Measurements from ENCODE around the gene PTPRN2. TPM values are rescaled to one million over a fixed set of nuclear protein-coding genes. Genes with fewer than 3 reads are reported as not detected.

Gene PTPRN2
- total RNA-seq, 1 experiment from 2014 or later = 2.1 TPM

DNA sequence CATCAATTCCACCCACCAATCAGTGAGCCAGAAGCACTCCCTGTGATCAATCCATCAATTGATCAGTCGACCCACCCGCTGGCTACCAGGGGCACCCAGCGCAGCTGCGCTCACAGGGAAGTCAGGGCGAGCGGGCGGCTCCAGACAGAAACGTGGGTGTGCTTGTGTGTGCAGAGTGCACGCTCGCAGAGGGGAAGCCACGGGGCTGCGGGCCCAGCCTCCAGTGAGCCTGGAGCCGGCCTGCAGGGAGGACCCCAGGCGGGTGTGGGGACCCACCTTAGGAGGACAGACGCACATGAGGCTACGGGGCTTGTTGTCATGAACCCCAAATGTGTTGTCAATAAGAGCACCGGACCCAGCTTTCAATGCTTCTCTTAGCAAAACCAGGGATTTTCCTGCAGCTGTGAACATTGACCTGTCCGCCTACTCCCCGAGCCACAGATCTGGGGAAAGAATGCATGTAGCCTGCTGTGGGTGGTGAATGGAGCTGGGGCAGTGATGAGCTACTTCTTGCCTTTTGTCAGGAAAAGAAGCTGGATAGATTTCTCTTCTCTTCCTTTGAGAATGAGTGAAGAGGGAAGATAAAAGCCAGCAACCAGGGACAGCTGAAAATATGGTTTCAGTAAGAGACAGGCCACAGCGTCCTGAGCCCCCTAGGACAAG is 753.0 kb downstream of the PTPRN2 start:
- Histone ChIP-seq H3K79me2 (ENCODE audit: insufficient read depth, low read length) (no peaks in the 10 kb centered on the region), H3K9me3 (ENCODE audit: control insufficient read depth in 1 of 2, insufficient read depth in 1 of 2, low read depth in 1 of 2, low read length in 2 of 2) (peaks cover 0 to 4% of the 10 kb centered on the region in 2 experiments; a peak in 1 of 4 replicates), H3K4me1 (ENCODE audit: control insufficient read depth in 1 of 2, insufficient read depth in 2 of 2, low read length in 2 of 2) (no peaks in the 10 kb centered on the region), H3K36me3 (ENCODE audit: control insufficient read depth in 1 of 2, insufficient read depth in 2 of 2, low read length in 2 of 2) (no peaks in the 10 kb centered on the region), H4K20me1 (ENCODE audit: insufficient read depth) (no peaks in the 10 kb centered on the region), H3K27me3 (ENCODE audit: insufficient read depth, low read length) (peaks cover 17% of the 10 kb centered on the region), H3K9me2 (ENCODE audit: insufficient read depth) (no peaks in the 10 kb centered on the region), H2AFZ (ENCODE audit: low read depth, low read length, poor library complexity, severe bottlenecking) (no peak overlapping the region), H3K9ac (ENCODE audit: low read length) (no peak overlapping the region), H3K4me3 (replicated peaks in 1 of 2; ENCODE audit: low read depth in 1 of 2, low read length in 2 of 2) (no peak overlapping the region), H3K27ac (ENCODE audit: low read depth, low read length) (no peak overlapping the region), H3K4me2 (ENCODE audit: low read length) (no peak overlapping the region)
- ChIA-PET CTCF (no interaction called here), RAD21 (ENCODE audit: low non-redundant PET in 1 of 2, low total read pairs in 2 of 2, uncharacterized antibody in 2 of 2, unreplicated experiment in 2 of 2) (no interaction called here), POLR2A (no interaction called here)
- TF ChIP-seq YY1 (IDR thresholded peaks at IDR 0.05; ENCODE audit: extremely low read depth, insufficient replicate concordance, low read depth, low read length) = no peak
- ATAC-seq (no peak), DNase-seq (ENCODE audit: low read depth, low spot score) (no peak)
- no TSS peak for BruUV-seq (replicated peaks)
- intact Hi-C loops (cut with micrococcal nuclease) = no loop called here

DNA sequence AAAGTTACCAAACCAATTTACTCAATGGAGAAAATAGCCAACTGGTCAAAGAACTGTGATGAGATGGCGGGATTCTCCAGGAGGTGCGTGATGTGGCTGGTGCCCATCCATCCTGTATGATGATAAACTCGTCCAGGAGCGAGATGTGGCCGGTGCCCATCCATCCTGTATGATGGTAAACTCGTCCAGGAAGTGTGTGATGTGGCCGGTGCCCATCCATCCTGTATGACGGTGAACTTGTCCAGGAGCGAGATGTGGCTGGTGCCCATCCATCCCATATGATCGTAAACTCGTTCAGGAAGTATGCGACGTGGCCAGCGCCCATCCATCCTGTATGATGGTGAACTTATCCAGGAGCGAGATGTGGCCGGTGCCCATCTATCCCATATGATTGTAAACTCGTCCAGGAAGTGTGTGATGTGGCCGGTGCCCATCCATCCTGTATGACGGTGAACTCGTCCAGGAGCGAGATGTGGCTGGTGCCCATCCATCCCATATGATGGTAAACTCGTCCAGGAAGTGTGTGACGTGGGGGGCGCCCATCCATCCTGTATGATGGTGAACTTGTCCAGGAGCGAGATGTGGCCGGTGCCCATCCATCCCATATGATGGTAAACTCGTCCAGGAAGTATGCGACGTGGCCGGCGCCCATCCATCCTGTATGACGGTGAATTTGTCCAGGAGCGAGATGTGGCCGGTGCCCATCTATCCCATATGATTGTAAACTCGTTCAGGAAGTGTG is 754.6 kb downstream of the PTPRN2 start:
- ChIA-PET POLR2A (no interaction called here), CTCF (no interaction called here), RAD21 (ENCODE audit: low non-redundant PET in 1 of 2, low total read pairs in 2 of 2, uncharacterized antibody in 2 of 2, unreplicated experiment in 2 of 2) (no interaction called here)
- no peak for TF ChIP-seq EGR1 (IDR thresholded peaks at IDR 0.05; ENCODE audit: low read depth)
- ATAC-seq (no peak), DNase-seq (ENCODE audit: low read depth, low spot score) (no peak)
- Histone ChIP-seq H3K9me2 (ENCODE audit: insufficient read depth) (no peaks in the 10 kb centered on the region), H3K27ac (ENCODE audit: low read depth, low read length) (no peak overlapping the region), H3K9me3 (ENCODE audit: control insufficient read depth in 1 of 2, insufficient read depth in 1 of 2, low read depth in 1 of 2, low read length in 2 of 2) (no peaks in the 10 kb centered on the region), H3K36me3 (ENCODE audit: control insufficient read depth in 1 of 2, insufficient read depth in 2 of 2, low read length in 2 of 2) (no peaks in the 10 kb centered on the region), H4K20me1 (ENCODE audit: insufficient read depth) (no peaks in the 10 kb centered on the region), H2AFZ (ENCODE audit: low read depth, low read length, poor library complexity, severe bottlenecking) (no peak overlapping the region), H3K4me3 (replicated peaks in 1 of 2; ENCODE audit: low read depth in 1 of 2, low read length in 2 of 2) (no peak overlapping the region), H3K4me2 (ENCODE audit: low read length) (no peak overlapping the region), H3K9ac (ENCODE audit: low read length) (no peak overlapping the region), H3K27me3 (ENCODE audit: insufficient read depth, low read length) (peaks cover 17% of the 10 kb centered on the region), H3K4me1 (ENCODE audit: control insufficient read depth in 1 of 2, insufficient read depth in 2 of 2, low read length in 2 of 2) (no peaks in the 10 kb centered on the region), H3K79me2 (ENCODE audit: insufficient read depth, low read length) (no peaks in the 10 kb centered on the region)
- no TSS peak for BruUV-seq (replicated peaks)
- intact Hi-C loops (cut with micrococcal nuclease) = no loop called here
